Measurements from ENCODE around the gene TMCC2.
"Not testable (repeated sequence)": the region's sequence is repeated elsewhere in the genome, so short reads cannot be mapped to it uniquely, and the experiment has no call there.

Gene TMCC2

GRCh38 chr1:205262731-205263171 lies 35.0 kb downstream of the TMCC2 start:
- DNase-seq: no peak

- no peak for DNase-seq
Observed at GRCh38 chr1:205263580-205264190, 35.9 kb downstream of the TMCC2 start.

GRCh38 chr1:205266611-205267305 lies 39.0 kb downstream of the TMCC2 start:
- DNase-seq: no peak

- DNase-seq: no peak
Observed at GRCh38 chr1:205267306-205267902, 39.7 kb downstream of the TMCC2 start.

- no peak for DNase-seq
Observed at GRCh38 chr1:205268846-205269680, 41.3 kb downstream of the TMCC2 start.

- DNase-seq: no peak
Observed at GRCh38 chr1:205269711-205270110, 42.0 kb downstream of the TMCC2 start.

- DNase-seq: no peak
Observed at GRCh38 chr1:205270271-205270670, 42.5 kb downstream of the TMCC2 start.

- DNase-seq: no peak
Observed at GRCh38 chr1:205270764-205271163, 43.0 kb downstream of the TMCC2 start.

GRCh38 chr1:205271277-205271676 lies 43.5 kb downstream of the TMCC2 start:
- DNase-seq: no peak

- no peak for DNase-seq
Observed at GRCh38 chr1:205271745-205272144, 44.0 kb downstream of the TMCC2 start.

- no peak for DNase-seq
Observed at GRCh38 chr1:205272536-205272935, 44.8 kb downstream of the TMCC2 start.

- peak; percentile 43 for DNase-seq
Observed at GRCh38 chr1:205273551-205273982, 45.8 kb downstream of the TMCC2 start.

GRCh38 chr1:205274041-205274691 lies 46.4 kb downstream of the TMCC2 start:
- DNase-seq: no peak

- DNase-seq: no peak
Observed at GRCh38 chr1:205275133-205275532, 47.4 kb downstream of the TMCC2 start.

- no peak for DNase-seq
Observed at GRCh38 chr1:205275916-205276688, 48.4 kb downstream of the TMCC2 start.

- no peak for DNase-seq
Observed at GRCh38 chr1:205276689-205277065, 48.9 kb downstream of the TMCC2 start.

- DNase-seq: no peak
Observed at GRCh38 chr1:205279986-205280385, 52.2 kb downstream of the TMCC2 start.

- not testable (repeated sequence) for DNase-seq
Observed at GRCh38 chr1:205280666-205281395, 53.1 kb downstream of the TMCC2 start.

- DNase-seq: no peak
Observed at GRCh38 chr1:205283270-205284147, 55.8 kb downstream of the TMCC2 start.
